DOHH2 (cell line): ENCODE data around the gene SEC22C.

ENCODE experiments used
- H3F3A ChIP-seq: fragments of 200-600 bp; sonication (generic), shearing (Covaris generic); 2 replicates; pipeline ENCODE4 v1.6.0; 2016; ENCODE audit warnings: antibody characterized with exemption, mild to moderate bottlenecking; ENCODE audit not compliant: control insufficient read depth, insufficient read depth
- H3K27ac ChIP-seq: fragments of 200-600 bp; sonication (generic); 2 replicates; pipeline ENCODE4 v1.5.1; 2014; ENCODE audit warnings: low read depth, mild to moderate bottlenecking, low read length, moderate library complexity
- H3K27me3 ChIP-seq: fragments of 200-600 bp; sonication (generic); 2 replicates; pipeline ENCODE4 v1.6.1; 2014; ENCODE audit warnings: mild to moderate bottlenecking, low read length, mixed read lengths; ENCODE audit not compliant: control insufficient read depth
- H3K36me3 ChIP-seq: fragments of 200-600 bp; sonication (generic); 2 replicates; pipeline ENCODE4 v1.6.1; 2014; ENCODE audit warnings: mild to moderate bottlenecking, low read length, moderate library complexity, mixed read lengths; ENCODE audit not compliant: control insufficient read depth
- H3K4me1 ChIP-seq: fragments of 200-600 bp; sonication (generic); 2 replicates; pipeline ENCODE4 v1.6.1; 2014; ENCODE audit warnings: mild to moderate bottlenecking, low read length, mixed read lengths; ENCODE audit not compliant: control insufficient read depth
- H3K4me2 ChIP-seq: fragments of 200-600 bp; sonication (generic); 2 replicates; pipeline ENCODE4 v1.6.0; 2014; ENCODE audit warnings: mild to moderate bottlenecking, low read length, moderate library complexity
- H3K4me3 ChIP-seq: fragments of 200-600 bp; sonication (generic); 2 replicates; pipeline ENCODE4 v1.5.1; 2014; ENCODE audit warnings: mild to moderate bottlenecking, low read length, mixed read lengths
- H3K79me2 ChIP-seq: fragments of 200-600 bp; sonication (generic); 2 replicates; pipeline ENCODE4 v1.6.1; 2014; ENCODE audit warnings: mild to moderate bottlenecking, low read length, mixed read lengths; ENCODE audit not compliant: control insufficient read depth
- H3K9me2 ChIP-seq: fragments of 200-600 bp; sonication (generic); replicated peaks from 2 replicates; pipeline ENCODE4 v1.6.1; 2014; ENCODE audit warnings: mild to moderate bottlenecking, low read length, mixed read lengths; ENCODE audit not compliant: control insufficient read depth
- H3K9me3 ChIP-seq: fragments of 200-600 bp; sonication (generic); 2 replicates; pipeline ENCODE4 v1.6.1; 2014; ENCODE audit warnings: antibody characterized with exemption, low read length, mixed read lengths; ENCODE audit not compliant: control insufficient read depth, insufficient read depth
- H4K20me1 ChIP-seq: fragments of 200-600 bp; sonication (generic); 2 replicates; pipeline ENCODE4 v1.6.0; 2014; ENCODE audit warnings: low read depth, mild to moderate bottlenecking, antibody characterized with exemption, low read length, moderate library complexity; ENCODE audit not compliant: control insufficient read depth, insufficient read depth
- CTCF ChIP-seq: fragments of 200-600 bp; sonication (generic); IDR thresholded peaks from one replicate; pipeline ENCODE4 v1.5.1; 2014; ENCODE audit warnings: antibody characterized with exemption, mild to moderate bottlenecking, low read depth, low read length; ENCODE audit not compliant: poor library complexity, severe bottlenecking
- EZH2phosphoT487 ChIP-seq: fragments of 200-600 bp; sonication (generic); IDR thresholded peaks from 2 replicates; pipeline ENCODE4 v1.6.1; 2017; ENCODE audit warnings: borderline replicate concordance, mild to moderate bottlenecking, antibody characterized with exemption, low read length, moderate library complexity, mixed read lengths

Gene SEC22C

GRCh38 chr3:42519568-42519962, 62.2 kb downstream of the SEC22C start:
- TF ChIP-seq EZH2phosphoT487 (no peak), CTCF (no peak)
- no peaks in the 10 kb centered on the region for H3K9me2 ChIP-seq

GRCh38 chr3:42518800-42519567, 62.8 kb downstream of the SEC22C start:
- no peaks in the 10 kb centered on the region for H3K9me2 ChIP-seq
- no peaks in the 10 kb centered on the region for H3K79me2 ChIP-seq
- H3K27ac ChIP-seq, result no peak overlapping the region
- no peak overlapping the region for H3K4me2 ChIP-seq
- H3K4me1 ChIP-seq, result no peaks in the 10 kb centered on the region
- no peaks in the 10 kb centered on the region for H3K9me3 ChIP-seq
- no peak for TF ChIP-seq EZH2phosphoT487
- TF ChIP-seq CTCF, result peak; percentile 49
- no peaks in the 10 kb centered on the region for H3K36me3 ChIP-seq
- no peaks in the 10 kb centered on the region for H4K20me1 ChIP-seq
- H3F3A ChIP-seq, result no peaks in the 10 kb centered on the region
- H3K27me3 ChIP-seq, result no peaks in the 10 kb centered on the region
- no peak overlapping the region for H3K4me3 ChIP-seq

More at GRCh38 chr3:42519568-42519962, 62.2 kb downstream of the SEC22C start:
- no peaks in the 10 kb centered on the region for H3K79me2 ChIP-seq
- no peaks in the 10 kb centered on the region for H3K4me1 ChIP-seq
- no peak overlapping the region for H3K4me3 ChIP-seq
- no peak overlapping the region for H3K4me2 ChIP-seq
- no peak overlapping the region for H3K27ac ChIP-seq
- H4K20me1 ChIP-seq, result no peaks in the 10 kb centered on the region
- H3K36me3 ChIP-seq, result no peaks in the 10 kb centered on the region
- H3F3A ChIP-seq, result no peaks in the 10 kb centered on the region
- H3K9me3 ChIP-seq, result no peaks in the 10 kb centered on the region
- H3K27me3 ChIP-seq, result no peaks in the 10 kb centered on the region

- Histone ChIP-seq H3K9me2 (no peaks in the 10 kb centered on the region), H4K20me1 (no peaks in the 10 kb centered on the region), H3K4me1 (no peaks in the 10 kb centered on the region), H3K9me3 (no peaks in the 10 kb centered on the region), H3K4me3 (no peak overlapping the region), H3K4me2 (no peak overlapping the region), H3F3A (no peaks in the 10 kb centered on the region), H3K27me3 (no peaks in the 10 kb centered on the region), H3K36me3 (no peaks in the 10 kb centered on the region), H3K79me2 (no peaks in the 10 kb centered on the region), H3K27ac (no peak overlapping the region)
- TF ChIP-seq EZH2phosphoT487 (no peak), CTCF (no peak)
These were observed 64.7 kb downstream of the SEC22C start for GRCh38 chr3:42517117-42517516.
